Nephron progenitor cell (in vitro differentiated cells): ENCODE measurements around the gene GYPB.
"Not testable (repeated sequence)": the region's sequence is repeated elsewhere in the genome, so short reads cannot be mapped to it uniquely, and the experiment has no call there.

ENCODE experiments used
- DNase-seq: peaks from one replicate; pipeline ENCODE4 v3.0.0; 2021
- H3K27ac Mint-ChIP-seq: 2 replicates; pipeline ENCODE4 v1.8.0; 2021; ENCODE audit warnings: mild to moderate bottlenecking, moderate library complexity, mixed read lengths
- H3K27me3 Mint-ChIP-seq: 2 replicates; pipeline ENCODE4 v1.8.0; 2021; ENCODE audit warnings: mild to moderate bottlenecking, low read depth, mixed read lengths; ENCODE audit not compliant: poor library complexity
- H3K36me3 Mint-ChIP-seq: 2 replicates; pipeline ENCODE4 v1.8.0; 2021; ENCODE audit warnings: low read depth, mixed read lengths
- H3K4me1 Mint-ChIP-seq: 2 replicates; pipeline ENCODE4 v1.8.0; 2021; ENCODE audit warnings: mixed read lengths
- H3K4me3 Mint-ChIP-seq: 2 replicates; pipeline ENCODE4 v1.8.0; 2021; ENCODE audit warnings: mild to moderate bottlenecking, moderate library complexity, mixed read lengths
- H3K9me3 Mint-ChIP-seq: 2 replicates; pipeline ENCODE4 v1.8.0; 2021; ENCODE audit warnings: mild to moderate bottlenecking, moderate library complexity, mixed read lengths
- TF ChIP-seq, protein P1 (sequence below): fragments of 200-600 bp; sonication (generic); IDR thresholded peaks from 2 replicates; pipeline ENCODE4 v1.5.0; 2021; ENCODE audit warnings: antibody characterized with exemption

The GYPB gene

DNA sequence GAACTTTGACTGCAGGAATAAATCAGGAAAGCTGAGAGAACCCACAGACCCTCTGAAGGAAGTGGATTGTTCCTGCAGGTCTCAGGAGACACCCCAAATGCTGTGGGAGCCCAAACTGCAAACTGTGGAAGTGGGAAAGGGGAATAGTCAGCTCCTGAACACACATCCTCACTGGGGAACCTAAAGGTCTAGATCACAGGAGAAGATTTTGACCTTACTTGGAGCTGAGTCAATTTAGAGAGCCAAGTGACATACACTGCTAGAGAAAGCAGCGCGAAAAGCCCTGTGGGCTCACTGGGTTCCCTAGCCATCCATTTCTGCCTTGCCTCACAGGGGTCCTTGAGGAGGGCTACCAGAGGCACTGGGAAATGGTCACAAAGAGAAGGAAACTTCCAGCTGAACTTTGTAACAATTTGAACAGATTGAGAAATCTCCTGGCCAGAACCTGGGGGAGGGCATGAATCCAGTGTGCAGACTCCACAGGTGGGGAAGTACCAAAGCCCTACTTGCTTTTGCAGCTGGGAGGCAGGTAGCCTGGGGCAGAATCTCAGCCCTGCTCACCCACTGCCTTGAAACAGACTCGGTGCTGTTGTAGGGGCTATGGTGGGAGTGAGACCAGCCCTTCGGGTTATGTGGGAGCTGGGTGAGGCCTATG lies 5.3 kb upstream of the GYPB start:
- not testable (repeated sequence) for H3K27me3 Mint-ChIP-seq, H3K27ac Mint-ChIP-seq, H3K9me3 Mint-ChIP-seq, DNase-seq, H3K4me1 Mint-ChIP-seq, H3K36me3 Mint-ChIP-seq, H3K4me3 Mint-ChIP-seq

GRCh38 chr4:144022772-144023400 lies 3.7 kb upstream of the GYPB start:
- not testable (repeated sequence) for H3K4me3 Mint-ChIP-seq, H3K9me3 Mint-ChIP-seq, H3K36me3 Mint-ChIP-seq, H3K27ac Mint-ChIP-seq, DNase-seq, H3K27me3 Mint-ChIP-seq, H3K4me1 Mint-ChIP-seq

GRCh38 chr4:144021336-144021990 lies 2.3 kb upstream of the GYPB start:
- not testable (repeated sequence) for H3K9me3 Mint-ChIP-seq, H3K36me3 Mint-ChIP-seq, H3K27ac Mint-ChIP-seq, H3K4me3 Mint-ChIP-seq, H3K27me3 Mint-ChIP-seq, H3K4me1 Mint-ChIP-seq
- DNase-seq, result peak; percentile 7
- TF ChIP-seq, protein P1, sequence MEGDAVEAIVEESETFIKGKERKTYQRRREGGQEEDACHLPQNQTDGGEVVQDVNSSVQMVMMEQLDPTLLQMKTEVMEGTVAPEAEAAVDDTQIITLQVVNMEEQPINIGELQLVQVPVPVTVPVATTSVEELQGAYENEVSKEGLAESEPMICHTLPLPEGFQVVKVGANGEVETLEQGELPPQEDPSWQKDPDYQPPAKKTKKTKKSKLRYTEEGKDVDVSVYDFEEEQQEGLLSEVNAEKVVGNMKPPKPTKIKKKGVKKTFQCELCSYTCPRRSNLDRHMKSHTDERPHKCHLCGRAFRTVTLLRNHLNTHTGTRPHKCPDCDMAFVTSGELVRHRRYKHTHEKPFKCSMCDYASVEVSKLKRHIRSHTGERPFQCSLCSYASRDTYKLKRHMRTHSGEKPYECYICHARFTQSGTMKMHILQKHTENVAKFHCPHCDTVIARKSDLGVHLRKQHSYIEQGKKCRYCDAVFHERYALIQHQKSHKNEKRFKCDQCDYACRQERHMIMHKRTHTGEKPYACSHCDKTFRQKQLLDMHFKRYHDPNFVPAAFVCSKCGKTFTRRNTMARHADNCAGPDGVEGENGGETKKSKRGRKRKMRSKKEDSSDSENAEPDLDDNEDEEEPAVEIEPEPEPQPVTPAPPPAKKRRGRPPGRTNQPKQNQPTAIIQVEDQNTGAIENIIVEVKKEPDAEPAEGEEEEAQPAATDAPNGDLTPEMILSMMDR, result peak; percentile 70

GRCh38 chr4:144018223-144019000 lies 768 bp downstream of the GYPB start:
- H3K4me3 Mint-ChIP-seq, DNase-seq, H3K27ac Mint-ChIP-seq, H3K9me3 Mint-ChIP-seq, H3K27me3 Mint-ChIP-seq, H3K4me1 Mint-ChIP-seq, H3K36me3 Mint-ChIP-seq: not testable (repeated sequence)

DNA sequence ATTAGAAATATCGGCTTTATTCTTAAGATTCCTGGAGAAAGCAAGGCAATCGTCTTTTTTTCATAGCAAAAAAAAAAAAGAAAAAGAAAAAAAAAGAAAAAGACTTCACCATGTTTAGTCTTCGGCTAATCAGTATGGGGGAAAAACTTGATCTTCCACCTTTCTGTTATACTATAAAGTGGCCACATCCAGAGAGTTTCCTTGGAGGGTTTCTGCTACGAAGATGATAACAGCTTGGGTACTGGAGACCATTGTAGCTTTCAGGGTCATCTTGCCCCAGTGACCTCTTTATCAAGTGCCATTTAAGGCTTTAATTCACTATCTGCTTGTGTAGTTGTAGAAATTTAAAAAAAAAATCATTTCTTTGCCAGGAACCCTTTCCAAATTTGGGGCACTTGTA lies 1.9 kb downstream of the GYPB start:
- not testable (repeated sequence) for DNase-seq, H3K27ac Mint-ChIP-seq, H3K4me3 Mint-ChIP-seq, H3K27me3 Mint-ChIP-seq, H3K36me3 Mint-ChIP-seq, H3K9me3 Mint-ChIP-seq, H3K4me1 Mint-ChIP-seq

DNA sequence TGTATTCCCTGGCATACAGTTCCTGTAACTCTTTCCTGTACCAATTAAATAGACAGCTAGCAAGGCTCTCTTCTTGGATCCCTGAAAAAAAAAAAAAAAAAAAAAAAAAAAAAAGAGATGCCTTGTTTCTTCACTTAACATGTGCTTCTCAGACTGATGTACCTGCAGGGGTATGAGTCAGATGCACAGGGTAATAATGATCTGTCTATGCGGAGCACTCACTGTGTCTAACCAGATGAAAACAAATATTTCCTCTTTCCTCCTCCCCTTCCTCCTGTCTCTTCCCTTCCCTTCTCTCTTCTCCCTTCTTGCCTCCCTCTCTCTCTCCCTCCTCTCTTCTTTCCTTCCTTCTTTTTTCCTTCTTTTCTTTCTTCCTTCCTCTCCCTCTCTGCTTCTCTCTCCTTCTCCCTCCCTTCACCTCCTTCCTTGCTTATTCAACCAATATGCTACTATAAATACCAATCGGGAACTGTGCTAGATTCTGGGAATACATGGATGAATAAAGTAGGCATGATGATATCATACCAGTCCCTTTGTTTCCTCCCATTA lies 3.0 kb downstream of the GYPB start:
- H3K27ac Mint-ChIP-seq, H3K4me3 Mint-ChIP-seq, H3K36me3 Mint-ChIP-seq, H3K27me3 Mint-ChIP-seq, H3K4me1 Mint-ChIP-seq, H3K9me3 Mint-ChIP-seq, DNase-seq: not testable (repeated sequence)

GRCh38 chr4:144014808-144015207 lies 4.4 kb downstream of the GYPB start:
- no peak for DNase-seq
- no peaks in the 10 kb centered on the region for H3K4me1 Mint-ChIP-seq
- H3K27ac Mint-ChIP-seq, result no peak overlapping the region
- no peaks in the 10 kb centered on the region for H3K36me3 Mint-ChIP-seq
- no peak overlapping the region for H3K4me3 Mint-ChIP-seq
- H3K9me3 Mint-ChIP-seq, result no peaks in the 10 kb centered on the region
- peaks cover 5% of the 10 kb centered on the region for H3K27me3 Mint-ChIP-seq
- TF ChIP-seq, protein P1, result no peak

- H3K4me3 Mint-ChIP-seq, H3K4me1 Mint-ChIP-seq, H3K36me3 Mint-ChIP-seq, H3K27ac Mint-ChIP-seq, DNase-seq, H3K27me3 Mint-ChIP-seq, H3K9me3 Mint-ChIP-seq: not testable (repeated sequence)
These were observed 10.6 kb downstream of the GYPB start for GRCh38 chr4:144008602-144009001.

GRCh38 chr4:144007960-144008359 lies 11.2 kb downstream of the GYPB start:
- DNase-seq, H3K4me3 Mint-ChIP-seq, H3K9me3 Mint-ChIP-seq, H3K4me1 Mint-ChIP-seq, H3K27ac Mint-ChIP-seq, H3K27me3 Mint-ChIP-seq, H3K36me3 Mint-ChIP-seq: not testable (repeated sequence)

GRCh38 chr4:144006200-144006803 lies 12.9 kb downstream of the GYPB start:
- not testable (repeated sequence) for H3K27ac Mint-ChIP-seq, H3K36me3 Mint-ChIP-seq, H3K4me1 Mint-ChIP-seq, H3K4me3 Mint-ChIP-seq, H3K27me3 Mint-ChIP-seq, DNase-seq, H3K9me3 Mint-ChIP-seq

GRCh38 chr4:144005558-144005953 lies 13.6 kb downstream of the GYPB start:
- DNase-seq, H3K4me3 Mint-ChIP-seq, H3K36me3 Mint-ChIP-seq, H3K27ac Mint-ChIP-seq, H3K27me3 Mint-ChIP-seq, H3K9me3 Mint-ChIP-seq, H3K4me1 Mint-ChIP-seq: not testable (repeated sequence)
